K562 (cell line): ENCODE results near the gene TP73. TPM values are rescaled to one million over a fixed set of nuclear protein-coding genes. Genes with fewer than 3 reads are reported as not detected.

Experiments used
- RAD21 ChIP-seq, 2 experiments: fragments of 250-450 bp in 1 of 2; fragments of 450-650 bp in 1 of 2; sonication (Bioruptor Pico) in 1 of 2; formaldehyde crosslinking in 1 of 2; IDR thresholded peaks in 1 of 2; conservative IDR thresholded peaks in 1 of 2; 2 replicates each; pipeline versions ENCODE4 v1.4.0 to v1.8.0; 2020 to 2022; ENCODE audit warnings: mild to moderate bottlenecking in 2 of 2, moderate library complexity in 1 of 2
- polyA plus RNA-seq, 8 experiments: library from polyadenylated mRNA; depleted of rRNA in 4 of 8; stranded (reverse) in 5 of 8; unstranded in 3 of 8; fragments of >200 nt; fragmentation: Nextera tagmentation in 2 of 8; fragmentation: Illumina TruSeq in 1 of 8; extraction: Ambion mirVana in 2 of 8; extraction: Trizol in 1 of 8; gene quantifications; 2 replicates each; pipeline versions ENCODE4 v1.2.1 to v1.2.3, GENCODE V29; 2011 to 2014; ENCODE audit warnings: inconsistent platforms in 1 of 8, missing spikeins in 1 of 8
- total RNA-seq, 7 experiments: library from RNA; depleted of rRNA in 6 of 7; stranded (reverse); fragments of >200 nt in 6 of 7; fragmentation: Illumina TruSeq in 2 of 7; extraction: Trizol in 2 of 7; gene quantifications; 2 replicates each; pipeline versions ENCODE4 v1.2.1 to v1.2.3, GENCODE V29; 2011 to 2021; ENCODE audit warnings: low replicate concordance in 1 of 7
- TF ChIP-seq, protein P1 (sequence below), 2 experiments: fragments of 450-650 bp; formaldehyde crosslinking in 1 of 2; IDR thresholded peaks; 2 replicates each; pipeline versions ENCODE4 v1.4.0 to v1.6.1; 2014 to 2020; ENCODE audit warnings: mild to moderate bottlenecking in 2 of 2, borderline replicate concordance in 1 of 2, low read depth in 1 of 2

The TP73 gene
- total and polyA plus RNA-seq, 9 of the 15 experiments (the other 6 are each of a cell fraction or from before 2014, with no cell fraction given): 0.07 to 1.6 (median 0.40) TPM; not detected in 2

DNA sequence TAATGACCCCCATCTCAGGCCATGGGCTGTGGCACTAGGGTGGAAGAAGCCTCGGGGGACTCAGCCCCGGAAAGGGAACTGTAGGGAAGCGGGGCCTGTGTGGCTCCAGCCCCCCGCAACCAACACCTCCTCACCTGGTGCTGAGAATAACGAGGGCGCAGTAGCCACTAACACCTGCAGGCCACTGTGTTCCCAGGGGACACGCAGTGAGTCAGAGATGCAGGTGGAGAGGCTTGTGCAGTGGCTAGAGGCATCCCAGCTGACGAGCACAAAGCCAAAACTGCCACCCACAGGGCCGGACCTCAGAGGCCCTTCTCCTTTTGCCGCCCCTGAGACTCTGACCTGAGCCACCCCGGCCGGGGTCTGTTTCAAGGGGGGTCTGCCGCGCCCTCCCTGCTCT, 66.4 kb downstream of the TP73 start (continued):
- TF ChIP-seq, protein P1, sequence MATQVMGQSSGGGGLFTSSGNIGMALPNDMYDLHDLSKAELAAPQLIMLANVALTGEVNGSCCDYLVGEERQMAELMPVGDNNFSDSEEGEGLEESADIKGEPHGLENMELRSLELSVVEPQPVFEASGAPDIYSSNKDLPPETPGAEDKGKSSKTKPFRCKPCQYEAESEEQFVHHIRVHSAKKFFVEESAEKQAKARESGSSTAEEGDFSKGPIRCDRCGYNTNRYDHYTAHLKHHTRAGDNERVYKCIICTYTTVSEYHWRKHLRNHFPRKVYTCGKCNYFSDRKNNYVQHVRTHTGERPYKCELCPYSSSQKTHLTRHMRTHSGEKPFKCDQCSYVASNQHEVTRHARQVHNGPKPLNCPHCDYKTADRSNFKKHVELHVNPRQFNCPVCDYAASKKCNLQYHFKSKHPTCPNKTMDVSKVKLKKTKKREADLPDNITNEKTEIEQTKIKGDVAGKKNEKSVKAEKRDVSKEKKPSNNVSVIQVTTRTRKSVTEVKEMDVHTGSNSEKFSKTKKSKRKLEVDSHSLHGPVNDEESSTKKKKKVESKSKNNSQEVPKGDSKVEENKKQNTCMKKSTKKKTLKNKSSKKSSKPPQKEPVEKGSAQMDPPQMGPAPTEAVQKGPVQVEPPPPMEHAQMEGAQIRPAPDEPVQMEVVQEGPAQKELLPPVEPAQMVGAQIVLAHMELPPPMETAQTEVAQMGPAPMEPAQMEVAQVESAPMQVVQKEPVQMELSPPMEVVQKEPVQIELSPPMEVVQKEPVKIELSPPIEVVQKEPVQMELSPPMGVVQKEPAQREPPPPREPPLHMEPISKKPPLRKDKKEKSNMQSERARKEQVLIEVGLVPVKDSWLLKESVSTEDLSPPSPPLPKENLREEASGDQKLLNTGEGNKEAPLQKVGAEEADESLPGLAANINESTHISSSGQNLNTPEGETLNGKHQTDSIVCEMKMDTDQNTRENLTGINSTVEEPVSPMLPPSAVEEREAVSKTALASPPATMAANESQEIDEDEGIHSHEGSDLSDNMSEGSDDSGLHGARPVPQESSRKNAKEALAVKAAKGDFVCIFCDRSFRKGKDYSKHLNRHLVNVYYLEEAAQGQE (IDR thresholded peaks at IDR 0.05; ENCODE audit: borderline replicate concordance): no peak
- TF ChIP-seq, protein P1 (CRISPR knock-in tag; IDR thresholded peaks at IDR 0.05; ENCODE audit: low read depth): no peak
- TF ChIP-seq RAD21 (CRISPR knock-in tag; conservative IDR thresholded peaks at IDR 0.05 in 1 of 2, IDR thresholded peaks at IDR 0.05 in 1 of 2): no peak
